Muscle of arm (tissue), 14 donors: ENCODE data around the gene CPO. TPM values are rescaled to one million over a fixed set of nuclear protein-coding genes. Genes with fewer than 3 reads are reported as not detected.
"Not testable (repeated sequence)": the region's sequence is repeated elsewhere in the genome, so short reads cannot be mapped to it uniquely, and the experiment has no call there.

Experiments used
- DNase-seq: peaks from one replicate; pipeline ENCODE4 v3.0.0-alpha.2; 2013
- long read RNA-seq, 11 donors: transcript quantifications; one replicate each; lab custom pipeline, GENCODE V29; 2026
- polyA plus RNA-seq, 12 donors: library from polyadenylated mRNA; unstranded; fragments of 120-200 nt; gene quantifications; one replicate each; pipeline ENCODE4 v1.2.1, GENCODE V29; 2013; ENCODE audit not compliant: insufficient read length in 12 of 12

The CPO gene, protein sequence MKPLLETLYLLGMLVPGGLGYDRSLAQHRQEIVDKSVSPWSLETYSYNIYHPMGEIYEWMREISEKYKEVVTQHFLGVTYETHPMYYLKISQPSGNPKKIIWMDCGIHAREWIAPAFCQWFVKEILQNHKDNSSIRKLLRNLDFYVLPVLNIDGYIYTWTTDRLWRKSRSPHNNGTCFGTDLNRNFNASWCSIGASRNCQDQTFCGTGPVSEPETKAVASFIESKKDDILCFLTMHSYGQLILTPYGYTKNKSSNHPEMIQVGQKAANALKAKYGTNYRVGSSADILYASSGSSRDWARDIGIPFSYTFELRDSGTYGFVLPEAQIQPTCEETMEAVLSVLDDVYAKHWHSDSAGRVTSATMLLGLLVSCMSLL
- polyA plus RNA-seq = under 1 TPM in 8 of 12 donors, not detected in 4; 0.18 to 0.67 (median 0.33) TPM
- long read RNA-seq, donor 1 = 0 reads
- long read RNA-seq, donor 2 = 0 reads
- long read RNA-seq, donor 3 = 0 reads
- long read RNA-seq, donor 4 = 0 reads
- long read RNA-seq, donor 5 = 0 reads
- long read RNA-seq, donor 6 = 0 reads
- long read RNA-seq, donor 7 = 0 reads
- long read RNA-seq, donor 8 = 0 reads
- long read RNA-seq, donor 9 = 0 reads
- long read RNA-seq, donor 10 = 0 reads
- long read RNA-seq, donor 11 = 0 reads

DNA sequence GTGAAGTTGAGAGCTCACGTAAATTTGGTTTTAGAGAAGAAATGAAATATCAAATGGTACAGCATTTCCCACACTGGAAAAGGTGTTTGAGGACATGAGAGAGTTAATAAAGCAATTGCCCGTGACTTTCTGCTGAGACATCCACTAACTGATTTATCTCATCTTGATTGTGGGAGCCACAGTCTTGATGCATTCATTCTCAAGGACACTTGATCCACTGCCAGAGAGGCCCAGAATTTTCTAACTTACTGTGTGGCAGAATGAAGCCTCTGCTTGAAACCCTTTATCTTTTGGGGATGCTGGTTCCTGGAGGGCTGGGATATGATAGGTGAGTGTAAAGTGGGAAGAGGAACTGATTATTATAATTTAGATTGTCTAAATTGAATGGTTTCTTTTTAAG is at the start of gene CPO:
TSS of gene CPO (plus strand) at position 179 of the 400 bp plus-strand sequence. CDS start at position 261, 82 bp downstream.
- no peak for DNase-seq

DNA sequence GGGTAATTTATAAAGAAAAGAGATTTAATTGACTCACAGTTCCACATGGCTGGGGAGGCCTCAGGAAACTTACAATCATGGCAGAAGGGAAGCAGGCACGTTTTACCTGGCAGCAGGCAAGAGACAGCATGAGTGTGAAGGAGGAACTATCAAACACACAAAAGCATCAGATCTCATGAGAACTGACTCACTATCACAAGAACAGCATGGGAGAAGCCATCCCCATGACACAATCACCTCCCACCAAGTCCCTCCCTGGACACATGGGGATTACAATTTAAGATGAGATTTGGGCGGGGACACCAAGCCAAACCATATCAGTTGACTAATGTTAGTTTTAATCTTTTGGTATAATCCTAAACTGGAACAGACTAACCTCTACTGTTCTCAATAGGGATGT is 49.1 kb upstream of the CPO start:
- DNase-seq = no peak

DNA sequence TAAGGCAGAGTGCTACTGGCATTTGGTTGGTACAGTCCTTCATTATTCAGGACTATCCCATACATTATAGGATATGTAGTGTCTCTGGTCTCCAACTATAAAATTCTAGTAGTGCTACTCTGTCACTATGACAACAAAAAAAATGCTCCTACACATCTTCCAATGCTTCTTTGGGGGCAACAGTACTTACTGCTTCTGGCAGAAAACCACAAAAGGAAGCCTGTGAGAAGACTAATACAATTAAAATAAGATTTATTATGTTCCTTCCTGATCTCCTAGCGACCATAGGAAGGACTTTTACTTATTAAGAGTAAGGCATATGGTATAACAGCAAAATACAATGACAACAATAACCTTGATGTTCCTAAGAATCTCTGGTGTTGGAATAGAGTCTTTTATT is 48.4 kb upstream of the CPO start:
- DNase-seq = no peak

DNA sequence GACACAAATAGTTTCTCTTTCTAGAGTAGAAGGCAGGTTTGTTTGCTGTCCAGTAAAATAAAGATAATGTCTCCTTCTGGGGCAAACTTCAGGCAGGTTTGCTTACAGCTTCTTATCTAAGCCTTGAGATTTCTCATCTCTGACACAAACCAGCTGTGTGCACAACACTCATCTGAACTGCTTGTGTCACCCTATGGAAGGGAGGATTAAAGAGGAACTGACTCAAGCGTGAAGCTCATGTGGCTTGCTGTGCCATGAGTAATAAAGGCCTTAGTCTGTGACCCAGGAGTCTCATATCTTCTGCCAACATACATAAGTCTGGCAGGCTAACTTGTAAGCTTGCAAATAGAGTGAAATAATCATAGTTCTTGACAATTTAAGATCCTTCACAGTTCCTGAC is 24.2 kb upstream of the CPO start:
- no peak for DNase-seq

DNA sequence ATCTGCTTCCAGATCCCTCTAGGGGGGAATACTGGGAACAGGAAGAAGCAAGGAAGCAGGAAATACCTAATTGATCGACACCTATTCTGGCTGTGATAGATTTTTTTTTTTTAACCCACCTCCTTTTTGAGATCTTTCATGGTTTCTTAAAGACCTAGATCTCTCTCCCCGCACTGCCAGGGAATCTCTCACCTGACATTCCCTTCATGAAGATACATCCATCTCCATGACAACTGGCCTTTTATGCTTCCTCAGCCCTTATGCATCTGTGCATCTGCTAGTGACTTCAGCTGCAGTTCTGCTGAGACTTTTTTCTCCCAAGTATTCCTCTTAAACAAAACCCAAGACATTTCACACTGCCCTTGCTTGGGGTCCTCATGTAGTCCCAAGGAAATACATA is 21.1 kb upstream of the CPO start:
- no peak for DNase-seq

DNA sequence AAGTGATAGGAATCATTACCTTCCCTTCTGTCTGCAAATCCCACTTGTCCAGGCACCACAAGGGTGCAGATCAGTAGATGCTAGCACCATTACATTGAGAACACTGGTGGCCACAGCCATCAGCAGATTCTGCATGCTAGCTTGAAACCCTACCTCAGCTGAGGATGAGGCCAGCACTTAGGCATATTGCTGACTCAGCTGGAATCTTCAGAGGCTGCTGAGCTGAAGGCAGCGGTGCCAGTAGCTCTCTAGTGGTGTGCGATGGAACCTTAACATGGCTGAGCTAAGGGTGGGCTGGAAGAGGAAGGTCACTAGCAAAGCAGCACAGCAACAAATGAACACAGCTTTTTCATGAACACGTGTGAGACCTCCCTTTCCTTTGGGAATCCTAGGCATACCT is 19.0 kb upstream of the CPO start:
- DNase-seq = no peak

DNA sequence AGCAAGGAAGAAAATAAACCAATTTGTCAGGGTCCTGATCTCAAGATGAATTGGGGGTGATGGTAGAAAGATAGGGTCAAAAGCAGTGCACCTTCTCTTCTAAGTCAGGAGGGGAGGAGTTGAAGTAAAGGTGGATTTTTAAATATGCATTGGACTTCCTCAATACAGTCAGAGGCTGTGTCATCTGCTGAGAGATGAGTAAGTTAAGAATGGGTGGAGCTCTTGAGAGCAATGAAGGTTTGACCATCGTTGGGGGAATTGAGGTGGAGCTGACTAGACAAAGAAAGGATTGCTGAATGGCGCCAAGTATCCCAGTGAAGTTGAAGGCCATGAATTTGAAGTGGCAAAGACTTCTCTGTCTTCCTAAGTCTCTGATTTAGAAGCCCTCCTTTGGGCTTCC is 18.4 kb upstream of the CPO start:
- no peak for DNase-seq

DNA sequence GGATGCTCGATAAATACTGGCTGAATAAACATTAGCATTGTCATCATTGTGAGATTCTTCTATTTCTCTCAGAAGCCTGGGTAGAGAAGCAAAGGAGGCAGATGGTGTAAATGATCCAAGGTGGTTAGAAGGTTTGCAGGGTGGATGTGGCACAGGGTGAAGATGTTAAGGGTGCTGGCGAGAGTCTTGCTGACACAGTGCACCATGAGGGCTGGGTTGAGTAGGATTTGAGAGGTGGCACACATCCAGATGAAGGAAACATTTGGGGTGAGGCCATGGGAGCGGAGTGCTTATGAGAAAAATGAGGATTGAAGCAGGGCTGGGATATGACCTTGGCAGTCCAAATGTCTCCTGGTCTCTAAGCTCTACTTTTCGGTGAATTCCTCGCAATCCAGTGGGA is 17.8 kb upstream of the CPO start:
- DNase-seq = peak; percentile 20

DNA sequence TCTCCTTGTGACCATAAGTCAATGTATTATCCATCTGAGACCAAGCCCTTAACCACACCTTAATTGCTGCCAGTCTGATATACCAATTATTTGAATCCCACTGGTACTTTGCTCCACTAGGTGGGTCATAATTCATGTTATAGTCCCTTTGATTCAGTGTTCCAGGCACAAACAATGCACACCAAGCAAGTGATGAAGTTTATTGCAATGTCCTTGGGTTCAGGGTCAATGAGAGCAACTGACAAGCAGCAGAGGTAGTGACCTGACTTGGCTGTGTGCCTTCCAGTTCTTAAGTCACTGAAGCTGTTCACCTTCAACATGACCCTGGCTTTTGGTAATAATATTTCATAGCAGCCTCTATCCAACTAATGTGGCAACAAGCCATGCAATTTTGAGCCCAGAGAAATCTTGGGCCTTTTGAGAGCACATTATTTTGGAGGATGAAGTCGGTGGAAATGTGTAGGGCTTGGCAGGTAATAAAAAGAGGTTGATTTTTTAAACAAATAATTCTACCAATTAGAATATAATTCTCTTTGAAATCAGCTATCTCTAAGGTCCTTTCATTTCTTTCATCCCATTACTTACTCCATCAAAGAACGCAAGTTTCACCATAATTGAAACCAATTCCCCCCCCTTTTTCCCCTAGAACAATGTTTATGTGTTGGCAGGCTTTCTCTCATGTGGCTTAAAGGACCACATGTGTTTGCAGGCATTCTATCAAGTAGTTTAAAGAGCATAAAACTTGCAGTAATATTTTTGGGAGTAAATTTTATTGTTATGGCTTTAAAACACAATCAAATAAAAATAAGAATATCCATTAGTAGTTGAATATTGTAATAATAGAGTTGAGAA is 3.1 kb upstream of the CPO start:
- peak; percentile 45 for DNase-seq

DNA sequence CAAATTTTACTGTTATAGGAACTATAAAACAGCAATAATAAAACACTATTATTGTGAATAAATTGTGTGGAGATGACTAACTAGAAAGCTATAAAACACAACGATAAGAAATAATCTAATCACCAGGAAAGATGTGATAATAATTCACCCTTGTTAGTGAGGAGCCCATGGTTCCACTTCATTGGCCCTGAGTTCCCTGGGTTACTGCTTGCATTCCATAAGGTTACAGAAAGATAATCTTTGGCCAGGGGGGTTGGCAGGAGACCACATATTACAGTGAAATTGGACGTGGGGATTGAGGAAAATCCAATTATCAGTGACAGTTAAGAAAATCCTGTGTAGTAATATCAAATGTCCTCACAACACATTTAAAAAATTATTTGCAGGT is 2.5 kb upstream of the CPO start:
- DNase-seq = peak; percentile 31

DNA sequence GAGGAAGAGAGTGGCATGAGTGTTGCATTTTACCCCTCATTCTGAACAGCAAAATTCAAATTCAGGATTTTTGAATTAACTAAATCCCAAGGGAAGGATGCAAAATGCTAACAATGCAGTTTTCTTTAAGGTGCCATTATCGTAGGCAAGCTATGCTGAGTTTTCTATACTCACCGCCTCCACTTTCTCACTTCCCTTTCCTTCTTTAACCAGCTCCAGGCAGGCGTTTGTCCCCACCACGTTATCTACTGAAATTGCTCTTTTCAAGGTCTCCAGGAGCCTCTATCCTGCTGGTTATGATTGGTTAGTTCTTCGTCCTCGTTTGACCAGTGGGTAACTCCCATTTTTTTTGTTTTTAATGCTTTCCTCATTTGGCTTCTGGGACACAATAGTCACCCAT is 1.8 kb upstream of the CPO start:
- no peak for DNase-seq

DNA sequence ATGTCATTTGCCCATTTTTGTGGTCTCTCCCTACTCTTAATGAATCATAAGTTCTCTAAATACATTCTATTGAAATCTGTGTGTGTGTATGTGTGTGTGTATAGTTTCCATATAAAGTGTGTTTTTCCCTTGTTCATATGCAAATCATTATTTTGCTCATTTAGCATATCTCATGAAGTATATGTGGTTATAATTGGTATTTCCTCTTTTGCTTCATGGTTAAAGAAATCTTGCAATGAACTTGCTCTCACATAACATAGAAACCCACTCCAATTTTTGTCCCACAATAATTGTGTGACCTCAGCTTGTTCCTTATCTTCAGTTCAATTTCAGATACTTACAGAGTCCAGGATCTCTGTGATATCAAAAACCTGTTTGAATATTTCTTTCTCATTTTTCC is 1.2 kb downstream of the CPO start:
- no peak for DNase-seq

DNA sequence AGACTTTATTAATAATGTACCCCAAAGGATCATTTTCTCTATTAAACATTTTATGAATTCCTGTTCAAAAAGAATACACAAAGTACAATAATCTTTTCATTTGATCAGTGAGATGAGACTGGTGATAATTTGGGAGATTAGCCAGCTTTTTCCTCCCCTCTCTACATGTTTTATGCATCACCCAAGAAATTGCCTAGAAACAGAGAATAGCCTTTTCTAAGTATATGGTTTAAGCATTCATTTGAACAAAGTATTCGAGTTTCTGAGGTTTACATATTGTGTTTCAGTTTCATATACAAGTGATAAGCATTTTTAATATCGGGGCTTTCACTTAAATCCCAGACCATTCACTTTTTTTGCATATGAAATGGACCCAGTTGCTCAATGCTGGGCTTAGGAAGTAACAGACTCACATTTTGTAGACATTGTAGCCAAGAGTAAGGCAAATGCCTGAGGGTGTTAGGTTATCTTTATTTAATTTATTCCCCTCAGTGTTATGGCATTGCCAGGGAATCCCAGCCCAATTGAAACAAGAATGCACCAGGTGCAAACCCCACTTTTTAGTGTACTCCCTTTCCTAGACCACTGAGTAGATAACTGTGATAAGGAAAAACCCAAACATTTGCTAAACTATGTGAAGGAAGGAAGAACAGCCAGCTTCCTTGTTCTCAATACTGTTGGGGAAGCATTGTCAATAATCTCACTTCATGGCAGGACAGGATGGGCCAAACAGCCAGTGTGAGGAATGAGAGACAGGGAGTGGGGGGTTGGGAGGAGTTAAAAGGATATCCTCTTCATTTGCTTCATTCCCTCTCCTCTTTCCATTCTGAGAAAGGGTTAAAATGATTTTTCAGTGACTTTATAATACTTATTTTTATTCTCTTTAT is 3.5 kb downstream of the CPO start:
- DNase-seq = no peak

DNA sequence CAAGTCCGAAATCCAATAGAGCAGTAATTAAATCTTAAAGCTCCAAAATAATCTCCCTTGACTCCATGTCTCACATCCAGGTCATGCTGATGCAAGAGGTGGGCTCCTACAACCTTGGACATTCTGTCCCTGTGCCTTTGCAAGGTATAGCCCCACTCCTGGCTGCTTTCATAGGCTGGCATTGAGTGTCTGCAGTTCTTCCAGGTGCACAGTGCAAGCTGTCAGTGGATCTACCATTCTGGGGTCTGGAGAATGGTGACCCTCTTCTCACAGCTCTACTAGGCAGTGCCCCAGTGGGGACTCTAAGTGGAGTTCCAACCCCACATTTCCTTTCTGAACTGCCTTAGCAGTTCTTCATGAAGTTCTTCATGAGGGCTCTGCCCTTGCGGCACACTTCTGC is 14.1 kb downstream of the CPO start:
- not testable (repeated sequence) for DNase-seq

DNA sequence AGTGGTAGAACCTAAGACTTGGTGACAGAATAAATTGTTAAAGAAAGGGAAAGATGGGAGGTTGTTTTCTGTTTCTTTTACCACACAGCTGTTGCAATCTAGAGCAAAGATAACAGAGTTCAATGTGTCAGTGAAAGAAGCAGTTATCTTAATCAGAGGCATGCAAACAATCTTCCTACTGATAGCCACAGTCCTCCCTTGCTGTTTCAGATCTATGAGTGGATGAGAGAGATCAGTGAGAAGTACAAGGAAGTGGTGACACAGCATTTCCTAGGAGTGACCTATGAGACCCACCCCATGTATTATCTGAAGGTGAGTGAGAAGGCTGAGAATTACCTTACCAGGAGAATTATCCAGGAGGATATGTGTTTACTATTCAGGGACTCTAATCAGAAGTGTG is 15.9 kb downstream of the CPO start:
- no peak for DNase-seq

DNA sequence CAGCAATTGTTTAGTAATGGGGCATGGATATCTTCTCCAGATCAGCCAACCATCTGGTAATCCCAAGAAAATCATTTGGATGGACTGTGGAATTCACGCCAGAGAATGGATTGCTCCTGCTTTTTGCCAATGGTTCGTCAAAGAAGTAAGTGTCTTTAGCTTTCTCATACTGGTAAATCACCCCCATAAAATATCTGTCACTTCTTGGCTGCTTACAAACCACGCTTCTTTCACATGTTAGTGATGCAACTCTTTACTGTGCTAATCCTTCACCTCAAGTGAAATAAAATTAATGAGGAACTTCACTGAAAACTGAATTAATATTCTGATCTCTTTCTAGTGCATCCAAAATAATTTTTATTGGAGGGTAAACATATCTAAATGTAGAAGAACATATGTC is 18.9 kb downstream of the CPO start:
- DNase-seq = no peak

DNA sequence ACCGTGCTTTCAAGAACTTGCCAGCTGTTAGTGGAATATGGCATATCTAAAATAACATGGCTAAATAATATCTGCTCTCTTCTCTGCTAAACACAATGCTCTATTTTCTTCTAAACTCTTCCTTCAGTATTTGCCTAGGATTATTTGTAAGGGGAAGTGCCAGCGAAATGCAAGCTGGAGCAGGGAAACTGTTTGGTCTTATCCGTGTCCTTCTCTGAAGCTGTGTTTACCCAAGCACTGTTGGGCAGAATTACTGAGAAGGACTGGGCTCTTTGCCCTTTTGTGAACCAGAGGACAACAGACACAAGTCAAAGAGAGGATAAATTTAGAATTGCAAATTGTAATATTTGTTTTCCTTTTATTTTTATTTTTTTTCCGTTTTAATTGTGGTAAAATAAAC is 23.6 kb downstream of the CPO start:
- DNase-seq = no peak

DNA sequence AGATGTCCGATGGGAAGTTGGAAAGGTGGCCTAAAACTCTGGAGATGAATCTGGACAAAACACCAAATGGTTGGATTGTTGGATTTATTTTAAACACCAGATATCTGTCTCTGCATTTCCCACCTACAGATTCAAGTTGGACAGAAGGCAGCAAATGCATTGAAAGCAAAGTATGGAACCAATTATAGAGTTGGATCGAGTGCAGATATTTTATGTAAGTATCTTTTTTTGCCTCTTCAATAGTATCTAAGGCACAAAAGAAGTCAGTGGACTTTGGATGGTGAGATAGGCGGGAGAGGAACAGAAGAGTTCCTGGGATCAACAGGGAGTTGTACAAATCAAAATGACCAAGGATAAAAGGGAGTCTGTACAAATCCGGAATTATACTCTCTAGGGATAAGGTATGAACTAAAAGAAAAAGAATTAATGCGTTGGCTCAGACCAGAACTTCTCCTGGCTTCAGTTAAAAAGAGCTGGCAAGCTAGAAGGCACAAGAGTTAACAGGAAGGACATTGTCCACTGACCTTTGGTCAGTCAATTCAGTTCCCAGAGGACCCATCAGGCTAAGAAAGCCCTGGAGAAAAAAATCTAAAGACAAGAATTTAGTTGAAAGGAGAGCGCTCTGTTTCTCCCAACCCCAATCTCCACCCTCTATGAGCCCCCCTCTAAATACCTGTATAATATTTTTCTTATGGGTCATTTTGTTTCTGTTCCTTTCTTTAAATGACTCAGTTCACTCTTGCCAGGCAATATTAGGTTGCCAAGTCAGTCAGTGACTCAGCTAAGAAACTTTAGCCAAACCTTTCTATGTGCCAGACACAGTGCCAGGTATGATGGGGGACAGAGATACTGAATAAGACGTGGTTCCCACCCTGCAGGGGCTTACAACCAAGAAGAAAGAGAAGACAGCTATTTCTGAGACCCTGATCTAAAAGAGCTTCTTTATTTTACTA is 29.1 kb downstream of the CPO start:
- peak; percentile 70 for DNase-seq

DNA sequence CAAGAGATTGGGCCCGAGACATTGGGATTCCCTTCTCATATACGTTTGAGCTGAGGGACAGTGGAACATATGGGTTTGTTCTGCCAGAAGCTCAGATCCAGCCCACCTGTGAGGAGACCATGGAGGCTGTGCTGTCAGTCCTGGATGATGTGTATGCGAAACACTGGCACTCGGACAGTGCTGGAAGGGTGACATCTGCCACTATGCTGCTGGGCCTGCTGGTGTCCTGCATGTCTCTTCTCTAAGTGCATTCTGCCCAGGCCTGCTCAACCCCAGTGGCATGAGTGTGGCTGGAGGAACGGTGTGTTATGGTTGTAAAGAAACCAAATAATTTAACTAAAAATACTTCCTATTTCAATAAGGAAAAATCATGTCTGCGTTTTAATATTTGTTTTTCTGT is 29.9 kb downstream of the CPO start:
- DNase-seq = no peak

DNA sequence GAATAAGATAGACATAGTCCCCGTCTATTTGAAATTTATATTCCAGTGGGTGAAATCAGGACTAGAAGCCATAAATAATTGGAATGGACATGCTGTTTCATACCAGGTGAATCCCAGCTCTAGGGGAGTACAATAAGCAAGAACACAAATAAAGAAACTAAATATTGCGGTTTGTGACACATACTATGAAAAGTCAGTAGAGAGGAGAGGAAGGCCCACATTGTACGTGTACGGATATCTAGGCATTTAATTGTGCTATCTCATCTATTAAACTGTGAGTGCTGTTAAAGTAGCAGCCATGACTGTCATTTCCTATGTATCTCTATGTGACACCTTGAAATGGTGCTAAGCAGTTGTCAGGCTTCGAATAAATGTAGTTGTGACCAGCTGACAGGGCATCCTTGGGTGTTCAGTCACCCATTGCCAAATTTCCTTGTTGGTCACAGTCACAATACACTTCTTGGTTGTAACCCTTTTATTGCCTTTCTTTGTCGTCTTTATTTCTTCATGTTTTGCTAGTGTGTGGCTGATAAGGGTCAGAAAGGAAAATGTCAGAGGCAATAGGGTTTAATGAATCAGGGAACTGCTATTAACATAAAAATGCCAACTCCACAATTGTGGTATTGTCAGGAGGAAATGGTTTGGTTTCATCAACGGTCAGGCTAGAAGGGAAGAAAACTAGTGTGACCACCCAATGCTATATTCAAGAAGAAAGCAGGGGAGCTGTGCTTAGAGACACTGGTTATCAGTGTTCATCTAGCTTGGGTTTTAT is 31.5 kb downstream of the CPO start:
- DNase-seq = no peak
